Measurements from ENCODE around the gene DAP.

DAP gene

DNA sequence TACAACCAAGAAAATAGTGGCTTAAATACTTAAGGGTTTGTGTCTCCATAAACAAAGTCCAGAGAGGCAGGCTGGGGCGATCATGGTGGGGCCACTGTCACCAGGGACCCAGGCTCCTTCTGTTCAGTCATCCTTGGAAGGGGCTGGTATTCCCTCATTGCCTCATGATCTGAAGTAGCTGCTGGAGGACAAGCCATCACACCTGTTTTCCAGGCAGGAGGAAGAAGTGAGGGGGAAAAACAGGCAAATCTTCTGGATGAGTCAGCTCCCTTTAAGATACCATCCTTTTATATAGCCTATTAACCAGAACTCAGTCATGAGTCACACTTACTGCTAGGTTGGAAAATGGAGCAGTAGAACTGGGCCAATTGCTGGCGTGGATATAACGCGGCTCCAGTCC, 92.3 kb downstream of the DAP start:
- DNase-seq = no peak

- DNase-seq = no peak
Observed at GRCh38 chr5:10667431-10668057, 93.5 kb downstream of the DAP start.

DNA sequence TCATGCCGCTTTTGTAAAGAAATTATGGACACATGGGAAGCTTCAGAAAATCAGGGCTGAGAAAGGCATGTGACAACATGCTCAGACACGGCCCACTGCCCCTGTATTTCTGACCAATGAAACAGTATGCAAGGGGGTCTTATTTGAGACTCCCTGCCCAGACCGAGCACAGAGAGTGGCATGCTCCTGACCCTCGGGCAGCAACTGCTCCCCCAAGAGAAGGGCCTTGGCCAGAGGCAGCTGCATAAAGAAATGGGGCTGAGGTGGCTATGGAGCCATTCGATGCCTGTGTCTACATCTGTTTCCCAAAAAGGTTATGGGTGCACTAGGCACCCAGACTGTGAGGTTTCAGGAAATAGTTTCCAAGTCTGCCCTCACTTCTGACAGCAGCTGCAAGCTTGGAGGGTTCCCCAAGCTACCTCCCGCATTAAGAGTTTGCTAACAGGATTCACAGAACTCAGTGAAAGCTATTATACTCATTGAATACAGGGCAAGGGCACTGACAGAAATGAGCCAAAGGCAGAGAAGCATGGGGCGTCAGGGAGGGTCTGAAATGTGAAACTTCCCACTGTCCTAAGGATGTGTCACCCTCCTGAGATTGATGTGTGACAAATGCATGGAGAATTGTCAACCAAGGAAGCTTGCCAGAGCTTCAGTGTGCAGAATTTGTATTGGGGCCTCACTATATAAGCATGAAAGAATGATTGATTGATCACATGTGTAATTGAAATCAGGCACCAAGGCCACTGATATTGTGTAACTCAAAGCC, 94.3 kb downstream of the DAP start:
- DNase-seq = no peak

GRCh38 chr5:10665799-10666198, 95.2 kb downstream of the DAP start:
- DNase-seq = no peak

GRCh38 chr5:10664180-10664769, 96.8 kb downstream of the DAP start:
- DNase-seq = peak; percentile 84

DNA sequence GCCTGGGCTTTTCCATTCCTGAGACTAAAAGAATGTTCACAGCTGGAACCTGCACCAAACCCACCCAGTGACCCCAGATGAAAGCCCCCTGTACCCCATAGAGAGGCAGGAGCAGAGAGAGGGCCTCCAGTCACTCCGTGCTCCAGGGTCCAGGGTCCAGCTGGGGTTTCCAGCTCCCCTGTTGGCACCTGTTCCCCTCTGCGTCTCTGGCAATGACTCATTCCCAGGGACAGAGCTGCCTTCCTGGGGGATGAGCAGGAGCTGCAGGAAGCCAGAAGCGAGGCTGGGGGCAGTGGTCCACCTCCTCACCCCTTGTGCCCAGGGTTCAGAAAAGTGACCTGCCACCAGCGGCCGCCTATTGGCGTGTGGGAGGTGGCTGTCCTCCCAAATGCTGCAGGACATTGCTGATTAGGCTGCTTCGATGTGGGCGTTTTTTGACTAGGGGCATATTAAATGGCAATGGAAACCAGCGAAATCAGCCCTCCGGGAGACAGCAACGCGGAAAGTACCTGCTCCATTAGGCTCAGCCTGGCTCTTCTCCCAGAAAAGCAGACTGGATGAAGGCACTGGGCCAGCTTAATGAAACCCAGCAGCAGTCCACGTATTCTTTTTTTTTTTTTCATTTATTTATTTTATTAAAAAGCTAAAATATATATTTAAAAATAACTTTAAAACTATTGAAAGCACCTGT, 97.4 kb downstream of the DAP start:
- peak; percentile 26 for DNase-seq

GRCh38 chr5:10662661-10663488, 98.2 kb downstream of the DAP start:
- DNase-seq = no peak

DNA sequence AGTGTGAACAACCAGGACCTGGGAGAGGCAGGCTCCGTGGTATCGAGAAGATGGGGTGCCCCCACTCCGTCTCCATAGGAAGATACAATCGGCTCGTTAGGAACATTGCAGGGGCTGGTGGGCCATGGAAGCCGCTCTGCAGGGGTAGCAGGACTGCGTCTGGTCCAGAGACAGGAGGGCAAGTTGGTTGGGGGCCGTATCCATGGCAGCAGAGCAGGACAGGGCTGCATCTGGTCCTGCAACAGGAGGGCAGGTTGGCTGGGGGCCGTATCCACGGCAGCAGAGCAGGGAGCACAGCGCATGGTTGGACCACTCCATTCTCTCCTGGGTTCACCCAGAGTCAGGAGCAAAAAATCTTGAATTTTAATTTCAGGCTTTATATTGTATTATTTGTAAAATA, 99.0 kb downstream of the DAP start:
- no peak for DNase-seq

DNA sequence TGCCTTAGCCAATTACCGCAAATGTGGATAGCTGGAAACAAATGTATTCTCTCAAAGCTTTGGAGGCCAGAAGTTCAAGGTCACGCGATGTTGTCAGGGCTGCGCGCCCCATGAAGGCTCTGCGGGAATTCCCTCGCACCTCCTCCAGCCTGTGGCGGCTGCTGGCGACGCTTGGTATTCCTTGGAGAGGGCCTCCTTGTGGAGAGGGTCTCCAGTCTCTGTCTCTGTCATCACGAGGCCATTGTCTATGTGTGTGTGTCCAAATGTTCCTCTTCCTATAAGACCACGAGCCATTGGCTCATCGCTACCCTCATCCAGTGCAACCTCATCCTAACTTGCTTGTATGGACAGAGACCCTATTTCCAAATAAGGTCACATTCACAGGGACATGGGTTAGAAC, 99.6 kb downstream of the DAP start:
- DNase-seq = no peak

GRCh38 chr5:10660720-10661387, 100.2 kb downstream of the DAP start:
- no peak for DNase-seq

- DNase-seq = no peak
Observed at GRCh38 chr5:10660135-10660534, 100.9 kb downstream of the DAP start.

DNA sequence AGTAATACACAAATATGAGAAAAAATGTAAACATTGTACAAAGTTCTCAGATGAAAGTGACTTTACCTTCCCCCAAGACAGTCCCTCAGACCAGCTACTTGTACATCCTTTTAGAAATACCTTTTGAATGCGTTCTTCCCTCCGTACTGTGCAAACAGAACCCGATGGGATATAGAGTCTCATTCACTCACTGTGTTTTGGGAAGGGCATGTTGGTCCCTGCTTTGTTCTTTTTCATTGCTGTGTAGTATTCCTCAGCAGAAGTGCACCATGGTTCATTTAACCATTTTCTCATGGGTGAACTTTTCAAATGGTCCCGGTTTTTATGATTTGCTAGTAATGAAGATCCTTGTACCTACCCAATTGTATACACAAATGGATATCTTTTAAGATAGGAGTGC, 102.8 kb downstream of the DAP start:
- DNase-seq = no peak

- DNase-seq = no peak
Observed at GRCh38 chr5:10655972-10656830, 104.8 kb downstream of the DAP start.

GRCh38 chr5:10655161-10655971, 105.7 kb downstream of the DAP start:
- DNase-seq = no peak

DNA sequence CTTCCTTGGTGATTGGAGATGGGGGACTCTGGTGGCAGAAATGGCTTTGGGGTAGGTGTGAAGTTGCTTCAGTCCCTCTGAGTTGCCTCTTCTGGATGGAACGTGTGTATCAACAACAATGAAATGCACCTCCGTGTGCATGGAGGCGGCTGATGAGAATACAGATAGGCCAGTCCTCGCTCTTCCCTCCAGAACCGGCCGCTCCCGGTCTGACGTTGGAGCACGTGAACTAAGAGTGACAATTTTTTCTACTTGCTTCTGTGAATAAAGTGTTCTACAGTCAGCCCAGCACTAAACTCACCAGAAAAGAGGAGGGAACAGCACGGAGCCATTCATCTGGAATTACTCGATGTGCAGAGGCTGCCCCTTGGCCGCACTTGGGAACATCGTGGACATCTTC, 106.5 kb downstream of the DAP start:
- DNase-seq = no peak

DNA sequence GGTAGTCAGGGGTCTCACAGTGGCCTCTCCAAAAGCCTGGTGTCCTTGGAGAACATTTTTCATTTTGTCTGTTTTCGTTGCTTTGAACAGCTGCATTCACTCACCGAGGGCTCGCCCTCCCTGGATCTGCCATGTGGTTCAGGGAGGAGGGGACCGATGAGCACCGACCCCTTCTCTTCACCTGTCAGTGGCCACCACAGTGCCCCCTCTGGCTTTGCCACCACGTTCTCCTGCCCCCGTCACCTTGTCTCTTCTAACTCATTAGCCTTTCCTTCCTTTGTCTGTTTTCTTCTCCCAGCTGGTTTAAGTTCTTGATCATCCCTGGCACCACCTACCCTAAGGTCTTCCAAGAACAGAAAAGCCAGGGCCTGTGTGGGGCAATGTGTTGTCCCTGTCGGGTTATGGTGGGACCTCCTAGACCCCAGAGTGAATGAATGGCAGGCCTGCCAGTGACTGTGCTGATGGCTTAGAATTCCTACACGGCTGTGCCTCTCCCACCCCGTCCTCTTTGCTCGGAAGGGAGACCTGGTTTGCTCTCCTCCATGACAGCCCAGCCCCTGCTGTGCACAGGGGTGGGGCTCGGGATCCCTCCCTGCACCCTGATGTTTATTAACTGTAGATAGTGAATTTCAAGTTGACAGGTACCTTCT, 107.2 kb downstream of the DAP start:
- no peak for DNase-seq

DNA sequence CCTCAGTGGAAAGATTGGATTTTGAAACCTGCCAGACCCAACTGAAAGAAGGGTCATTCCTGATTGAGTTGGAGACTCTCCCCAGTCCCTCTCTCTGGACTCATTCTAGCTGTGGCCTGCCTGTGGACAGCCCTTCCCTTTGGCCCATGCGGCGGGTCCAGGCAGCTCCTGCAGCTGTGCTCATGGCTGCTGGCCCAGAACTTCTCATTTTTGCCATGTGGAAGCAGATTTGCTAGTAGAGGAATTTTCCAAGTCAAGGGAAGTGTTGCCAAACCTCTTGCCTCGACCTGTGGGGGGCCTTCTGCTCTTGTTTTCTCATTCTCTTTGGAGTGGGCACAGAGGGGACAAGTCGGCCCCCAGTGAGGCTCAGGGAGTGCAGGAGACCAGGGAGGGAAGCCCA, 108.0 kb downstream of the DAP start:
- no peak for DNase-seq

DNA sequence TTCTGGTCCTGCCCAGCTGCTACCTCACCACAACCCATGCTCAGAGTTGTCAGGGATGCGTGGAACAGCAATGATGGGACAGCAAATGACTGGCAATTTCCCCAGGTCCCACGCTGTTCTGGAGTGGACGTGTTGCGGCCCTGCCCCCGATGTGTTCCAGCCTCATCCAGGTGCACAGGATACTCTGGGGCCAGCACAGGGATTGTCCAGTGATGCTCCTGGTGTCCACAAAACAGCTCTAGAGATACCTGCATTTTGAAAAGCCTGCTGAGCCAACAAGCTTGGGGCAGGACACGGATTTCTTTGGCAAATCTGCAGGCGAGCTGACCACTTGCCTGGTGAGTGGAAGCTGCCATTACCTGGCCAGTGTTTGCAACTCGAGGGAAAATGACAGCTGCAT, 108.4 kb downstream of the DAP start:
- no peak for DNase-seq

DNA sequence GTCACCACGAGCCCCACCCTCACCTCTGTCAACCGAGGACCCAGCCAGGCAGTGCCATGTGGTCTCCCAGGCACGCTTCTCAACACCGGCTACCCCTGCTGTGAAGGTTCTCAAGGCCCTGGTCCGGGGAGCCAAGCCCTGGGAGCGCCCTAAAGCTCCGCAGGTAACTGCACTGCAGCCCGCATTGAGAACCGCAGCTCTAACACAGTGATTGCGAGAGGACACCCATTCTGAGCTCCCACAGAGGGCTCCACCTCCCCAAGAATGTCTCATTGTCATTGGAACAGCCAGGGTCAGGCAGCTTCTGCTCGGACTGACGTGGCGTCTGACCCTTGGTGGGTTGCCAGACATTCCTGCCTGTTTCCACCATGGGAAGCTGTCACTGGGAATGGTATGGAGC, 108.9 kb downstream of the DAP start:
- no peak for DNase-seq
